ENCODE data around the gene LMX1B.

The LMX1B gene

DNA sequence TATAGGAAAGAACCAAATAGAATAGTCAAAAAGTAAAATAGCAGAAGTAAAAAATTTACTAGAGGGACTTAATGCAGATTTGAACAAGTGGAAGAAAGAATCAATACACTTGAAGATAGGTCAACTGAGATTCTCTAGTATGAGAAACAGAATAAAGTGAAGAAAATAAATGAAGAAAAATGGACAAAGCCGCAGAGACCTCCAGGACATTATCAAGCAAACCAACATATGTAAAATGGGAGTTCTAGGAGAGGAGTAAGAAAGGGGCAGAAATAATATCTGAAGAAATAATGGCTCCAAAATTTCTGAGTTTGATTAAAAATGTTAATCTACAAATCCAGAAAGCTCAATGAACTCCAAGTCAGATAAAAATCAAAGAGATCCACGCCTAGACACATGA, 121.1 kb downstream of the LMX1B start:
- no peak for DNase-seq
- H3K18ac ChIP-seq (ENCODE audit: low read length): no peak overlapping the region
- no CpG with 5 or more reads among the region's 2 CpGs for WGBS (ENCODE audit: extremely low coverage, insufficient coverage, insufficient read length)

GRCh38 chr9:126735482-126735881, 121.8 kb downstream of the LMX1B start:
- no peak overlapping the region for H2BK12ac ChIP-seq (ENCODE audit: low read length)
- no peak overlapping the region for H3K9ac ChIP-seq (ENCODE audit: low read length)
- H3K18ac ChIP-seq (ENCODE audit: low read length): no peak overlapping the region
- H4K8ac ChIP-seq (ENCODE audit: low read depth, low read length): no peak overlapping the region
- H3K27ac ChIP-seq (ENCODE audit: low read depth, low read length): no peak overlapping the region
- DNase-seq: no peak
- no peak overlapping the region for H4K12ac ChIP-seq (ENCODE audit: low read depth, low read length)
- no peak overlapping the region for H2AK5ac ChIP-seq (ENCODE audit: low read length)
- WGBS (ENCODE audit: extremely low coverage, insufficient coverage, insufficient read length): no CpG with 5 or more reads among the region's 1 CpG
- no peak overlapping the region for H3K4ac ChIP-seq (ENCODE audit: low read depth, low read length)
- no peak overlapping the region for H2BK120ac ChIP-seq (ENCODE audit: insufficient read depth, low read length, poor library complexity)
- H3K14ac ChIP-seq (ENCODE audit: low read length): no peak overlapping the region
- H3K23ac ChIP-seq (ENCODE audit: low read length): no peak overlapping the region
- H3K4me2 ChIP-seq (ENCODE audit: low read length): no peak overlapping the region
- no peaks in the 10 kb centered on the region for H3K9me3 ChIP-seq (ENCODE audit: insufficient read depth, low read depth, low read length)
- no peaks in the 10 kb centered on the region for H3K36me3 ChIP-seq (ENCODE audit: control insufficient read depth in 1 of 2, insufficient read depth in 2 of 2, low read length in 2 of 2)
- no peaks in the 10 kb centered on the region for H3K79me2 ChIP-seq (ENCODE audit: control insufficient read depth, insufficient read depth, low read length, poor library complexity)
- H2AFZ ChIP-seq (ENCODE audit: insufficient read depth, low read length, poor library complexity): no peak overlapping the region
- no peaks in the 10 kb centered on the region for H3K27me3 ChIP-seq (ENCODE audit: insufficient read depth, low read length)
- H3K4me1 ChIP-seq (ENCODE audit: control insufficient read depth in 1 of 2, insufficient read depth in 2 of 2, low read length in 2 of 2): no peaks in the 10 kb centered on the region
- no peak overlapping the region for H2BK5ac ChIP-seq (ENCODE audit: low read depth, low read length, poor library complexity)
- H3K79me1 ChIP-seq (ENCODE audit: low read length): no peaks in the 10 kb centered on the region
- H4K91ac ChIP-seq (ENCODE audit: low read depth, low read length): no peak overlapping the region
- H3K4me3 ChIP-seq (ENCODE audit: low read depth, low read length): no peak overlapping the region

More for the DNA sequence above, 121.1 kb downstream of the LMX1B start:
- Histone ChIP-seq H2BK120ac (ENCODE audit: insufficient read depth, low read length, poor library complexity) (no peak overlapping the region), H4K91ac (ENCODE audit: low read depth, low read length) (no peak overlapping the region), H3K79me2 (ENCODE audit: control insufficient read depth, insufficient read depth, low read length, poor library complexity) (no peaks in the 10 kb centered on the region), H2BK5ac (ENCODE audit: low read depth, low read length, poor library complexity) (no peak overlapping the region), H3K14ac (ENCODE audit: low read length) (no peak overlapping the region), H3K4me2 (ENCODE audit: low read length) (no peak overlapping the region), H3K4me3 (ENCODE audit: low read depth, low read length) (no peak overlapping the region), H2BK12ac (ENCODE audit: low read length) (no peak overlapping the region), H4K8ac (ENCODE audit: low read depth, low read length) (no peak overlapping the region), H3K9ac (ENCODE audit: low read length) (no peak overlapping the region), H2AK5ac (ENCODE audit: low read length) (no peak overlapping the region), H3K4me1 (ENCODE audit: control insufficient read depth in 1 of 2, insufficient read depth in 2 of 2, low read length in 2 of 2) (no peaks in the 10 kb centered on the region), H3K27ac (ENCODE audit: low read depth, low read length) (no peak overlapping the region), H3K27me3 (ENCODE audit: insufficient read depth, low read length) (no peaks in the 10 kb centered on the region), H3K36me3 (ENCODE audit: control insufficient read depth in 1 of 2, insufficient read depth in 2 of 2, low read length in 2 of 2) (no peaks in the 10 kb centered on the region), H3K79me1 (ENCODE audit: low read length) (no peaks in the 10 kb centered on the region), H2AFZ (ENCODE audit: insufficient read depth, low read length, poor library complexity) (no peak overlapping the region), H3K9me3 (ENCODE audit: insufficient read depth, low read depth, low read length) (no peaks in the 10 kb centered on the region), H3K4ac (ENCODE audit: low read depth, low read length) (no peak overlapping the region), H4K12ac (ENCODE audit: low read depth, low read length) (no peak overlapping the region), H3K23ac (ENCODE audit: low read length) (no peak overlapping the region)

DNA sequence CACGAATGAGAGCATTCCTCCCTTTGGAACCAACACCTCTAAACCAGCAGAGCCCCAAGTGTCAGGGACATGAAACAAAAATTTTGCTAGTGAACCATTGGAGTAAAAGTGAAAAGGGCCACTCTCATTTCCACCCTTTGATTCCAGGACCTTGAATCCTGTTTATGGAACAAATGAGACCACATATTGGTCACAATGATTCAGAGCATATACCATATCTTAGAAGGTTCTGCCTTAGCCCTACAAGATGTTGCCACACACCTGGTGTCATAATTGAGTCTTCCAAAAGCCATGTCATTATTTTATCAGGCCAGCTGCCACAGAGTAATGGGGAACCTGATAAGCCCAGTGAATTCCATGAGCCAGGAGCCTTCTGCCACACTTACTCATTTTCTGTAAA, 124.8 kb downstream of the LMX1B start:
- no peak overlapping the region for H3K4me2 ChIP-seq (ENCODE audit: low read length)
- no CpG with 5 or more reads among the region's 1 CpG for WGBS (ENCODE audit: extremely low coverage, insufficient coverage, insufficient read length)
- no peak overlapping the region for H3K4ac ChIP-seq (ENCODE audit: low read depth, low read length)
- no peak overlapping the region for H2BK5ac ChIP-seq (ENCODE audit: low read depth, low read length, poor library complexity)
- H2BK12ac ChIP-seq (ENCODE audit: low read length): no peak overlapping the region
- no peak overlapping the region for H3K14ac ChIP-seq (ENCODE audit: low read length)
- no peaks in the 10 kb centered on the region for H3K36me3 ChIP-seq (ENCODE audit: control insufficient read depth in 1 of 2, insufficient read depth in 2 of 2, low read length in 2 of 2)
- no peaks in the 10 kb centered on the region for H3K79me2 ChIP-seq (ENCODE audit: control insufficient read depth, insufficient read depth, low read length, poor library complexity)
- no peak overlapping the region for H4K8ac ChIP-seq (ENCODE audit: low read depth, low read length)
- H2AFZ ChIP-seq (ENCODE audit: insufficient read depth, low read length, poor library complexity): no peak overlapping the region
- no peak overlapping the region for H3K9ac ChIP-seq (ENCODE audit: low read length)
- no peak overlapping the region for H4K12ac ChIP-seq (ENCODE audit: low read depth, low read length)
- H3K27ac ChIP-seq (ENCODE audit: low read depth, low read length): no peak overlapping the region
- no peaks in the 10 kb centered on the region for H3K79me1 ChIP-seq (ENCODE audit: low read length)
- H2AK5ac ChIP-seq (ENCODE audit: low read length): no peak overlapping the region
- no peaks in the 10 kb centered on the region for H3K9me3 ChIP-seq (ENCODE audit: insufficient read depth, low read depth, low read length)
- H3K27me3 ChIP-seq (ENCODE audit: insufficient read depth, low read length): no peaks in the 10 kb centered on the region
- no peak overlapping the region for H4K91ac ChIP-seq (ENCODE audit: low read depth, low read length)
- DNase-seq: no peak
- H3K18ac ChIP-seq (ENCODE audit: low read length): no peak overlapping the region
- no peak overlapping the region for H3K4me3 ChIP-seq (ENCODE audit: low read depth, low read length)
- no peaks in the 10 kb centered on the region for H3K4me1 ChIP-seq (ENCODE audit: control insufficient read depth in 1 of 2, insufficient read depth in 2 of 2, low read length in 2 of 2)
- H2BK120ac ChIP-seq (ENCODE audit: insufficient read depth, low read length, poor library complexity): no peak overlapping the region
- no peak overlapping the region for H3K23ac ChIP-seq (ENCODE audit: low read length)

DNA sequence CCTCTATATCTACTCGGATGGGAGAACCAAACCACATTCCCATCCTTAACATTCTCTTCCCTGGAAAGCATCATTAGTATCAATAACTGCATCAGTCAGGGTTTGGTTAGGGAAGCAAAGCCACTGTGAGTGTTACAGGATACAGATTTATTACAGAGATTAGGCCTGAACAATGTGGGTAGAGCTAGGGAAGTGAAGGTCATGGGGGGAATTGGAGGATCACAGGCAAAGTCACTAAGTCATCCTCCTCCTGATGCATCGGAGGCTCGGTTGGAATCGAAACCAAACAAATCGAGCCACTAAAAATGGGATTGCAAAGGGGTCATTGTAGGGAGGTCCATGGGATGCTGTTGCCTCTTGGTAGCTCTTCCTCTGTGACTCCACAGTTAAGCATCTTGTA, 129.3 kb downstream of the LMX1B start:
- Histone ChIP-seq H3K4me1 (ENCODE audit: control insufficient read depth in 1 of 2, insufficient read depth in 2 of 2, low read length in 2 of 2) (no peaks in the 10 kb centered on the region), H4K91ac (ENCODE audit: low read depth, low read length) (no peak overlapping the region), H4K12ac (ENCODE audit: low read depth, low read length) (no peak overlapping the region), H3K14ac (ENCODE audit: low read length) (no peak overlapping the region), H2AFZ (ENCODE audit: insufficient read depth, low read length, poor library complexity) (no peak overlapping the region), H3K9ac (ENCODE audit: low read length) (no peak overlapping the region), H3K4me2 (ENCODE audit: low read length) (no peak overlapping the region), H3K79me2 (ENCODE audit: control insufficient read depth, insufficient read depth, low read length, poor library complexity) (no peaks in the 10 kb centered on the region), H3K18ac (ENCODE audit: low read length) (no peak overlapping the region), H3K36me3 (ENCODE audit: control insufficient read depth in 1 of 2, insufficient read depth in 2 of 2, low read length in 2 of 2) (no peaks in the 10 kb centered on the region), H2BK5ac (ENCODE audit: low read depth, low read length, poor library complexity) (no peak overlapping the region), H3K9me3 (ENCODE audit: insufficient read depth, low read depth, low read length) (no peaks in the 10 kb centered on the region), H3K27me3 (ENCODE audit: insufficient read depth, low read length) (no peaks in the 10 kb centered on the region), H3K4me3 (ENCODE audit: low read depth, low read length) (no peak overlapping the region), H4K8ac (ENCODE audit: low read depth, low read length) (no peak overlapping the region), H2BK12ac (ENCODE audit: low read length) (no peak overlapping the region), H2BK120ac (ENCODE audit: insufficient read depth, low read length, poor library complexity) (no peak overlapping the region), H3K4ac (ENCODE audit: low read depth, low read length) (no peak overlapping the region), H3K27ac (ENCODE audit: low read depth, low read length) (no peak overlapping the region), H2AK5ac (ENCODE audit: low read length) (no peak overlapping the region), H3K79me1 (ENCODE audit: low read length) (no peaks in the 10 kb centered on the region), H3K23ac (ENCODE audit: low read length) (no peak overlapping the region)
- WGBS (ENCODE audit: extremely low coverage, insufficient coverage, insufficient read length): no CpG with 5 or more reads among the region's 5 CpGs
- no peak for DNase-seq

Data from trophoblast cell (in vitro differentiated cells and primary cell).